ENCODE data around the gene PRKG1.

Gene PRKG1

DNA sequence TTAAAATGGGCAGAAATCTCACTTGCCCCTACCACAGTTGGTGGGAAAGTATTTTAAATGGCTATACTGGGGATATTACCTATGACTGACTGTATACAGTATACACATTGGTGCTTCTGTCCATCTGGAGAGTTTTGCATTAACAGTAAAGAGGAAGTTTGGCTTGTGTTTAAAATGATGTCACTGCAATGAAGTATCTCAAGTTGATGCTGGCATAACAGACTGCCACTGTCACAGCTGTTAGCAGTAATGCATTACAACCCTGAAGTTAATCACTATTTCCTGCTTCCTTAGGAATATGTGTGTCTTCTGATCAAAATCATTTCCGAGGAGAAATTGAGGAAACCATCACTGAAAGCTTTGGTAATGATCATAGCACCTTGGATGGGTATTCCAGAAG, 1241.7 kb downstream of the PRKG1 start:
- no peak for DNase-seq

- DNase-seq = no peak
Observed at GRCh38 chr10:52316500-52316899, 1242.2 kb downstream of the PRKG1 start.

GRCh38 chr10:52318136-52318701, 1243.9 kb downstream of the PRKG1 start:
- no peak for DNase-seq

DNA sequence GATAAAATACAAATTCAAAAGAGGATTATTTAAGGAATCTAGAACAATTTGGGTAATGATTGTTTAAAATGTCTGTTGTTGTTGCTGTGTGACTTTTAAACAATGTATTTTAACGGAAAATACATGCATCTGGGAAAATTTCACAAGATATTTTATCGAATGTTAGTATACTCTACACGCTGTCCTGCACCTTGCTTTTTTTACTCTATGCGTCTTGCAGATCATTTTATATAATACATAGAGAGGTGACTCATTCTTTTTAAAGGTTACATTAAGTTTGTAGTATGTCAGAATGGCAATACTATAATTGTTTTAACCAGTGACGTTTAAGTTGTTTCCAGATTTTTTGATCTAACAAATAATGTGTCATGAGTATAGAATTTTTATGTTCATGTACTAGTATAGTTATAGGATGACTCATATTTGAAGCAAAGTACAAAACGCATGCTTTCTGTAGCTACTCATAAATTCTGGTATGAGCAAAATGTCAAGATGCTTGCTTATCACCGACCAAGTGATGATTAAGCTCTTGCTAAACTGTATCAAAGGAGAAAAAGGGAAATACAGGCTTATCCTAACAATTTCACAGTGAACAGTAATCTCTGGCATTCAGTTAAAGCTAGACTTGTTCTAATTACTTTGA, 1244.7 kb downstream of the PRKG1 start:
- no peak for DNase-seq

DNA sequence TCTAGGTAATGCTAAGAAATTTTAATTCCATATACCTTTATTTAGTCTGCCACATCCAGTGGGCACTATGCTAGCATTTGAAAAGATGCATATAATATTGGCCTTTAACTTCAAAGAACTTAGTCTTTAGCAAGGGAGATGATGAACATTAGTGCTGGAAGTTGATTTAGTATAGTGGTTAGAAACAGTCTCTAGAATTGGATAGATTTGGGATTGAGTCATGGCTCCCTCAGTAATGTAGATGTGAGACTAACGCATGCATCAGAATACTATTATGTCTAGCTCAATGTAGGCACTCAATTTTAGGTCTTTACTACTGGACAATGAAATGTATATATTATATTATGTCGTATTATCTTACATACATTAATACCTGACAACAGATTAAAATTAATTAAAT, 1245.6 kb downstream of the PRKG1 start:
- DNase-seq = no peak

GRCh38 chr10:52322323-52322722, 1248.0 kb downstream of the PRKG1 start:
- DNase-seq = no peak

DNA sequence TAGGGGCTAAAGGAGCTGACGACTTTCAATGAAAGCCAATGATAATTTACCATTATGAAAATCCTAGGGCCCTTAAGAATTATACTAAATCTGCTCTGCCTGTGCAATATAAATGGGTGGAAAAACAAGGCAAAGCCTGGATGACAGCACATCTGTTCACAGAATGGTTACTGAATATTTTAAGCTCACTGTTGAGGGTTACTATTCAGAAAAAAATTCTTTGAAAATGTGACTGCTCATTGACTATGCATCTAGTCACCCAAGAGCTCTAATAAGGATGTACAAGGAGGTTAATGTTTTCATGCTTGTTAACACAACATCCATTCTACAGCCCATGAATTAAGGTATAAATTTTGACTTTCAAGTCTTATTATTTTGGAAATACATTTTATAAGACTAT, 1248.6 kb downstream of the PRKG1 start:
- no peak for DNase-seq

DNA sequence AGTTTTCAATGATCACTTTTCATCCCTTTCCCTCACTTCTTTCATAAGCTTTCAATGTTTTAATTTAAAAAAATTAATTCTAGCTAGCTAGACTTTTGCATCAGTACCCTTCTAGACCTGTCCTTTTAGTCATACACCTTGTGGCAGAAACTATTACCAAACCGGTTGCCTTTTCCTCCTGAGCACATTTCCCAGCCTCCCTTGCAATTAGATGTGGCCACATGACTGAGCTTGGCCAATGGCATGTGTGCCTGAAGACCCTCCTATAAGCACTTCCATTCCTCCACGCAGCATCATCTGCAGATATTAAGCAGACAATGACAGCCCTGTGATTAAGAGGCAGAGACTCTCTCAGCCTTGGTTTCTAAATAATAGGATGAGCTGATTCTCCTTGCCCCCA, 1252.1 kb downstream of the PRKG1 start:
- no peak for DNase-seq

DNA sequence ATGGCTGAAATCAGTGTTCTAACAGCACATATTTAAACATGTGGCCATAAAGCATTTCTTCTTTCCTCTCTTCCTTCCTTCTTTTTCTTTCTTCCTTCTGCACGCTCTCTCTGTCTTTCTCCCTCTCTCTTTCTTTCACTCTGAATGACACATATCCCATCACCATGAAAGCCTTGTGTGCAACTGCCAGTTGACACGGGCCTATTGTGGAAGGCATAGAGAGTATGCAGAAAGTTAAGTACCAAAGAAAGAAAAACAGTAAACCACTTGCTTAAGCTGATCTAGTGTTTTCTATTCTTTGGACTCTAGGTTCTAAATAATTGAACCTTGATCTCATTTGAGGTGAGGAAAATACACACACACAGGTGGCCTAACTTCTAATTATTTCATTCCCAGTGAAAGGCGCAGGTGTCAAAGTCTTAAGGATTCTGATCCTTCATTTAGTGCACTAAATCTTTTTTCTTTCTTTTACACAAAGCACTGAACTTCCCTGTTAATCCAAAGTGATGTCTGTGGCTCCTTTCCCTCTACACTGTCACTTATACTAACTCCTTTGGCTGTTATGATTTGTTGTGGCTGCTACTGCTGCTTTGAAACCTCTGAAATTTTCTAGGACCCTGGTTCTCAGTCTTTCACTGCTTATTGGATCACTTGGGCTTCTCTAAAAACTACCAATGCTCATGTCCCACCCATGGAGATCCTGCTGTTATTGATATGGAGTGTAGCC, 1257.5 kb downstream of the PRKG1 start:
- no peak for DNase-seq

DNA sequence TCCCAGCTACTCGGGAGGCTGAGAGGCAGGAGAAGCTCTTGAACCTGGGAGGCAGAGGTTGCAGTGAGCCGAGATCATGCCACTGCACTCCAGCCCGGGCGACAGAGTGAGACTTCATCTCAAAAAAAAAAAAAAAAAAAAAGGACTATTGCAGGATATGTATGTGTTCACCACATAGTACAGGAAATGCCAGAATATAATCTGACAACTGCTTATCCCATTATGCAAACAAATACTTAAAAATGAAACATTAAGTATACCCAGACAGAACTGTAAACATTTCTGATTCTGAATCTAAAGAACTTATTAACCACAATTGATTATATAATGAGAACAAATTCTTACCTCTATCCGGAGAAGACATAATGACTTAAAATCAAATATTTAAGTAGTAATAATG, 1258.5 kb downstream of the PRKG1 start:
- no peak for DNase-seq

GRCh38 chr10:52334595-52334994, 1260.3 kb downstream of the PRKG1 start:
- no peak for DNase-seq

- no peak for DNase-seq
Observed at GRCh38 chr10:52335665-52336064, 1261.4 kb downstream of the PRKG1 start.

DNA sequence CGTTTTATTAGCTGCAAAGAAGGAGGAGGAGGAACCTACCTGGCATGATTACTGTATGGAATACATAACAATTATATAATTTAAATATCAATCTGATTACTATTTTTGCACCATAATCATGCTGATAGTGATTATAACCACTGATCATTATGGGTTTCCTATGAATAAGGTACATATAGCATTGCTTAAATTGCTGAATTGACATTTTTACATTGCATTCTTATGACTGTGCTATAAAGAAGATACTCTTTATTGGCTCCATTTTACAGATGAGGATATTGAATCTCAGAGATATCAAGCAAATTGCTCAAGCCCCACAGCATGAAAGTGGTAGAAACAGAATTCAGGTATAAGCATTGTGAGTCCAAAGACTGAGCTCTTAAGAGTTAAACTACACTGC, 1262.9 kb downstream of the PRKG1 start:
- no peak for DNase-seq

DNA sequence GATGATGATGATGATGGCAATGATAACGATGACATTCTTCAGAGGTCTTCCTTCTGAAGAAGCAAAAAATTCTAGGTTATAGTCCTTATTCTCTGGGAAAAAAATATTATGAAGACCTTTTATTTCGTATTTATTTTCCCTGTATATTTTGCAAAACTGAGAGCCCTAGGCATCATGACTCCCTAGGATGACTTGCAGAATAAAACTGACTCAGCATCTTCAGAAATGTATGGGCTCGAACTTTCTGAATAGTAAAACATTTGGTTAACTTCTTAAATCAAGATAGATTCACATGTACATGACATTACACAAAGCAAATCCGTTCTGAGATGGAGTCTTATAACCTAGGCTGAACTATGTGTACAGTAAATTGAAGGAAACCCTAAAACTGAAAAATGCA, 1269.2 kb downstream of the PRKG1 start:
- DNase-seq = no peak

DNA sequence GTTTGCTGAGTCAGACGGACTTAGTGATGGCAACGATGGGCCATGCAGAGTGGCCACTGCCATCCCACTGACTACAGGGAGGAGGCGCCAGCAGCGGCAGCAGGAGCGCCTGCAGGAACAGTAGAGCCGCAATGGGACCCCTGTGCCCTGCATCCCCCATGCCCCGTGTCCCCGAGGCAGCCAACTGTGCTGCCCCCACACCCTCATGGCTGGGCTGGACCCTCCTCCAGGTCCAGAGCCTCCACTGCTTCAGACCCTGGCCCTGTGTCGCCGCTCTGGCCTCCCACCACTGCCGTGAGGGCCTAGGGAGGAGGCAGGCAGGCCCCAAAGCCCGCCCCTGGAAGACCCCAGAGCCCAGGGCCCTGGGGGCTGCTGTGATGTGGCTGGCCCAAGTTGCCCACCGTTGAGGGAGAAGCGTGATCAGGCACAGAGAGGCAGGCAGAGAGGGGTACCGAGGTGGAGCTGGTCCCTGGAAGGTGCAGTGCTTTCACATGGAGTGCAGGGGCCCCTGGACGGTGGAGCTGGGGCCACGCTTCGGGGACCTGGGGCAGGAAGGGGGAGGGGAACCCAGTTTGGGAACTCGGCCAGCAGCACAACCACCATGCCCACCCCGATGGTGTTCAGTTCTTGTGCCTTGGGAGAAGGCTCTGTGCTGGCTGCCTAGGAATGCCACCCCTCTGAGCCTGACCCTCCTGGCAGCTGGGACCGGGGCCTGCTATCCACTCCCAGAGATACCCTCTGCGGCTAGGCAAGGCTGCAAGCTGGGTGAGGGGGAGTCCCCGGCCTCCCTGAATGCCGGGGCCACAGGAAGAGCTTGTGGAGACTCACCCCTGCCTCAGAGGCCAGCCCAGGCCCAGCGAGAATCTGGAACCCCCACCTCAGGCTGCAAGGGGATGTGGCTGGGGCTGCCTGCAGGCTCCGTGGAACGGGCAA, 1272.4 kb downstream of the PRKG1 start:
- no peak for DNase-seq

DNA sequence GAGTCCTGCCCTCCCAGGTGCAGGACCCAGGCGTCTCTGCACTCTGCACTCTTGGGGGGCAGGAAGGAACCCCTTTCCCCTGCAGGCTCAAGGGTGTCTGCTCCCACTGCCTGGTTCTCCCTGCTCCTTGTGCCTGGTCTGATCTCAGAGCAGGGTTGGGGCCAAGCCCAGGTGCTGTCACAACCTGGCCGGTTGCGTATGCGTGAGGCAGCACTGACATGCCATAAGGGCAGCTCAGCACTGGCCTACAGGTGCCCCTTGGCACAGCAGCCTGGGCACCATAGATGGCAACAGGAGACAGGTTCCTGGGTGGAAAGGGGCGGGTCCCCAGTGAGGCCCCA, 1273.0 kb downstream of the PRKG1 start:
- DNase-seq = no peak

Data from NCI-H1417 treated with DMSO at 0.1 percent for 48 hours (cell line).